Measurements from ENCODE around the gene HECTD4. TPM values are rescaled to one million over a fixed set of nuclear protein-coding genes. Genes with fewer than 3 reads are reported as not detected.

Gene HECTD4
- total and polyA plus RNA-seq, 4 experiments from 2014 or later = 0.75 to 61.3 (median 29.3) TPM

GRCh38 chr12:112282920-112283319 is 99.3 kb downstream of the HECTD4 start:
- Histone ChIP-seq H3K9me3 (ENCODE audit: control insufficient read depth in 1 of 2, low read length in 2 of 2) (no peaks in the 10 kb centered on the region), H3K36me3 (ENCODE audit: insufficient read depth, low read length) (no peaks in the 10 kb centered on the region), H3K27me3 (ENCODE audit: insufficient read depth, low read length) (no peaks in the 10 kb centered on the region), H3K27ac (ENCODE audit: low read depth, low read length) (no peak overlapping the region), H3K4me3 (ENCODE audit: low read length in 2 of 2) (no peak overlapping the region), H3K4me1 (ENCODE audit: insufficient read depth, low read length) (no peaks in the 10 kb centered on the region)
- Mint-ChIP-seq H3K4me3 (no peak overlapping the region), H3K27ac (no peak overlapping the region), H3K36me3 (peaks cover 17 to 18% of the 10 kb centered on the region in 2 donors), H3K27me3 (no peaks in the 10 kb centered on the region), H3K9me3 (no peaks in the 10 kb centered on the region), H3K4me1 (peaks cover 0 to 2% (median 0%) of the 10 kb centered on the region in 4 donors)
- CTCF ChIA-PET (ENCODE audit: partially characterized antibody) = no interaction called here
- intact Hi-C loops (cut with micrococcal nuclease) = no loop called here
- no peak for DNase-seq
- POLR2A ChIA-PET (ENCODE audit: partially characterized antibody) = no interaction called here

GRCh38 chr12:112275836-112276235 is 106.4 kb downstream of the HECTD4 start:
- ChIA-PET POLR2A (ENCODE audit: partially characterized antibody) (no interaction called here), CTCF (ENCODE audit: partially characterized antibody) (no interaction called here)
- H3K36me3 ChIP-seq (ENCODE audit: insufficient read depth, low read length) = peaks cover 7% of the 10 kb centered on the region
- H3K9me3 Mint-ChIP-seq = no peaks in the 10 kb centered on the region
- no peak overlapping the region for H3K4me3 Mint-ChIP-seq
- H3K4me1 ChIP-seq (ENCODE audit: insufficient read depth, low read length) = no peaks in the 10 kb centered on the region
- no peak for DNase-seq
- H3K36me3 Mint-ChIP-seq = peaks cover 32 to 54% of the 10 kb centered on the region in 2 donors
- no peak overlapping the region for H3K27ac Mint-ChIP-seq
- H3K27ac ChIP-seq (ENCODE audit: low read depth, low read length) = no peak overlapping the region
- no peaks in the 10 kb centered on the region for H3K9me3 ChIP-seq (ENCODE audit: control insufficient read depth in 1 of 2, low read length in 2 of 2)
- H3K27me3 ChIP-seq (ENCODE audit: insufficient read depth, low read length) = no peaks in the 10 kb centered on the region
- H3K27me3 Mint-ChIP-seq = no peaks in the 10 kb centered on the region
- intact Hi-C loops (cut with micrococcal nuclease) = no loop called here
- no peak overlapping the region for H3K4me3 ChIP-seq (ENCODE audit: low read length in 2 of 2)
- no peaks in the 10 kb centered on the region for H3K4me1 Mint-ChIP-seq

GRCh38 chr12:112275207-112275606 is 107.0 kb downstream of the HECTD4 start:
- peaks cover 7% of the 10 kb centered on the region for H3K36me3 ChIP-seq (ENCODE audit: insufficient read depth, low read length)
- intact Hi-C loops (cut with micrococcal nuclease) = no loop called here
- no peak overlapping the region for H3K4me3 Mint-ChIP-seq
- no peak overlapping the region for H3K27ac ChIP-seq (ENCODE audit: low read depth, low read length)
- no peaks in the 10 kb centered on the region for H3K4me1 Mint-ChIP-seq
- H3K4me3 ChIP-seq (ENCODE audit: low read length in 2 of 2) = no peak overlapping the region
- no peaks in the 10 kb centered on the region for H3K27me3 ChIP-seq (ENCODE audit: insufficient read depth, low read length)
- peaks cover 38 to 60% of the 10 kb centered on the region in 2 donors for H3K36me3 Mint-ChIP-seq
- H3K9me3 Mint-ChIP-seq = no peaks in the 10 kb centered on the region
- no peak overlapping the region for H3K27ac Mint-ChIP-seq
- CTCF ChIA-PET (ENCODE audit: partially characterized antibody) = no interaction called here
- DNase-seq = no peak
- H3K27me3 Mint-ChIP-seq = no peaks in the 10 kb centered on the region
- H3K9me3 ChIP-seq (ENCODE audit: control insufficient read depth in 1 of 2, low read length in 2 of 2) = no peaks in the 10 kb centered on the region
- no peaks in the 10 kb centered on the region for H3K4me1 ChIP-seq (ENCODE audit: insufficient read depth, low read length)
- POLR2A ChIA-PET (ENCODE audit: partially characterized antibody) = no interaction called here

GRCh38 chr12:112270673-112271072 is 111.6 kb downstream of the HECTD4 start:
- Mint-ChIP-seq H3K36me3 (peaks cover 47 to 69% of the 10 kb centered on the region in 2 donors), H3K27ac (no peak overlapping the region), H3K9me3 (no peaks in the 10 kb centered on the region)

GRCh38 chr12:112266473-112266872 is 115.8 kb downstream of the HECTD4 start:
- no peaks in the 10 kb centered on the region for H3K27me3 ChIP-seq (ENCODE audit: insufficient read depth, low read length)
- Mint-ChIP-seq H3K27me3 (no peaks in the 10 kb centered on the region), H3K27ac (no peak overlapping the region), H3K4me3 (no peak overlapping the region), H3K36me3 (peaks cover 46 to 61% of the 10 kb centered on the region in 2 donors), H3K4me1 (no peaks in the 10 kb centered on the region), H3K9me3 (no peaks in the 10 kb centered on the region)
- no peak overlapping the region for H3K27ac ChIP-seq (ENCODE audit: low read depth, low read length)
- CTCF ChIA-PET (ENCODE audit: partially characterized antibody) = no interaction called here
- POLR2A ChIA-PET (ENCODE audit: partially characterized antibody) = no interaction called here
- peaks cover 17% of the 10 kb centered on the region for H3K36me3 ChIP-seq (ENCODE audit: insufficient read depth, low read length)
- DNase-seq = no peak
- no peaks in the 10 kb centered on the region for H3K4me1 ChIP-seq (ENCODE audit: insufficient read depth, low read length)
- no peaks in the 10 kb centered on the region for H3K9me3 ChIP-seq (ENCODE audit: control insufficient read depth in 1 of 2, low read length in 2 of 2)
- intact Hi-C loops (cut with micrococcal nuclease) = no loop called here
- H3K4me3 ChIP-seq (ENCODE audit: low read length in 2 of 2) = no peak overlapping the region

More at GRCh38 chr12:112270673-112271072, 111.6 kb downstream of the HECTD4 start:
- Mint-ChIP-seq H3K4me3 (no peak overlapping the region), H3K4me1 (no peaks in the 10 kb centered on the region), H3K27me3 (no peaks in the 10 kb centered on the region)
- ChIA-PET CTCF (ENCODE audit: partially characterized antibody) (no interaction called here), POLR2A (ENCODE audit: partially characterized antibody) (no interaction called here)
- Histone ChIP-seq H3K4me1 (ENCODE audit: insufficient read depth, low read length) (no peaks in the 10 kb centered on the region), H3K27me3 (ENCODE audit: insufficient read depth, low read length) (no peaks in the 10 kb centered on the region), H3K36me3 (ENCODE audit: insufficient read depth, low read length) (peaks cover 15% of the 10 kb centered on the region), H3K27ac (ENCODE audit: low read depth, low read length) (no peak overlapping the region), H3K9me3 (ENCODE audit: control insufficient read depth in 1 of 2, low read length in 2 of 2) (no peaks in the 10 kb centered on the region), H3K4me3 (ENCODE audit: low read length in 2 of 2) (no peak overlapping the region)
- intact Hi-C loops (cut with micrococcal nuclease) = no loop called here
- no peak for DNase-seq

- no peak overlapping the region for H3K27ac ChIP-seq (ENCODE audit: low read depth, low read length)
- H3K36me3 ChIP-seq (ENCODE audit: insufficient read depth, low read length) = peaks cover 19% of the 10 kb centered on the region
- Mint-ChIP-seq H3K4me1 (peaks cover 0 to 1% (median 0%) of the 10 kb centered on the region in 4 donors), H3K36me3 (peaks cover 38 to 59% of the 10 kb centered on the region in 2 donors), H3K27me3 (no peaks in the 10 kb centered on the region), H3K9me3 (no peaks in the 10 kb centered on the region), H3K4me3 (no peak overlapping the region), H3K27ac (peak overlapping the region in 1 of 7 donors; percentile 9)
- ChIA-PET CTCF (ENCODE audit: partially characterized antibody) (no interaction called here), POLR2A (ENCODE audit: partially characterized antibody) (interaction anchor here (0.7 kb wide), 1 partner anchor 134 kb away, joined by 3 read pairs; no protein-coding TSS in a partner anchor)
- no peaks in the 10 kb centered on the region for H3K4me1 ChIP-seq (ENCODE audit: insufficient read depth, low read length)
- H3K9me3 ChIP-seq (ENCODE audit: control insufficient read depth in 1 of 2, low read length in 2 of 2) = no peaks in the 10 kb centered on the region
- H3K4me3 ChIP-seq (ENCODE audit: low read length in 2 of 2) = no peak overlapping the region
- no peaks in the 10 kb centered on the region for H3K27me3 ChIP-seq (ENCODE audit: insufficient read depth, low read length)
- DNase-seq = no peak
- intact Hi-C loops (cut with micrococcal nuclease) = no loop called here
Measured at GRCh38 chr12:112261559-112261958, 120.7 kb downstream of the HECTD4 start.

GRCh38 chr12:112258926-112259325 is 123.3 kb downstream of the HECTD4 start:
- H3K27me3 Mint-ChIP-seq = no peaks in the 10 kb centered on the region
- Histone ChIP-seq H3K9me3 (ENCODE audit: control insufficient read depth in 1 of 2, low read length in 2 of 2) (no peaks in the 10 kb centered on the region), H3K27ac (ENCODE audit: low read depth, low read length) (no peak overlapping the region), H3K4me3 (ENCODE audit: low read length in 2 of 2) (no peak overlapping the region), H3K4me1 (ENCODE audit: insufficient read depth, low read length) (no peaks in the 10 kb centered on the region), H3K27me3 (ENCODE audit: insufficient read depth, low read length) (no peaks in the 10 kb centered on the region), H3K36me3 (ENCODE audit: insufficient read depth, low read length) (peaks cover 30% of the 10 kb centered on the region)
- H3K36me3 Mint-ChIP-seq = peaks cover 43 to 59% of the 10 kb centered on the region in 2 donors
- CTCF ChIA-PET (ENCODE audit: partially characterized antibody) = interaction anchor here (1.1 kb wide), 1 partner anchor 8 kb away, joined by 3 read pairs; no protein-coding TSS in a partner anchor
- peaks cover 0 to 1% (median 0%) of the 10 kb centered on the region in 4 donors for H3K4me1 Mint-ChIP-seq
- intact Hi-C loops (cut with micrococcal nuclease) = no loop called here
- H3K27ac Mint-ChIP-seq = no peak overlapping the region
- no peak for DNase-seq
- no peaks in the 10 kb centered on the region for H3K9me3 Mint-ChIP-seq
- POLR2A ChIA-PET (ENCODE audit: partially characterized antibody) = no interaction called here
- H3K4me3 Mint-ChIP-seq = no peak overlapping the region

- peaks cover 0 to 1% (median 0%) of the 10 kb centered on the region in 4 donors for H3K4me1 Mint-ChIP-seq
- no peaks in the 10 kb centered on the region for H3K9me3 ChIP-seq (ENCODE audit: control insufficient read depth in 1 of 2, low read length in 2 of 2)
- intact Hi-C loops (cut with micrococcal nuclease) = no loop called here
- no peaks in the 10 kb centered on the region for H3K9me3 Mint-ChIP-seq
- H3K4me3 Mint-ChIP-seq = no peak overlapping the region
- H3K27ac ChIP-seq (ENCODE audit: low read depth, low read length) = no peak overlapping the region
- H3K27me3 ChIP-seq (ENCODE audit: insufficient read depth, low read length) = no peaks in the 10 kb centered on the region
- no peaks in the 10 kb centered on the region for H3K4me1 ChIP-seq (ENCODE audit: insufficient read depth, low read length)
- no peak for DNase-seq
- peak overlapping the region in 1 of 7 donors; percentile 47 for H3K27ac Mint-ChIP-seq
- H3K27me3 Mint-ChIP-seq = no peaks in the 10 kb centered on the region
- H3K36me3 Mint-ChIP-seq = peaks cover 50 to 71% of the 10 kb centered on the region in 2 donors
- ChIA-PET CTCF (ENCODE audit: partially characterized antibody) (interaction anchor here (1.2 to 1.6 kb wide), 2 partner anchors 13 to 130 kb away, joined by 3 to 4 read pairs; no protein-coding TSS in a partner anchor), POLR2A (ENCODE audit: partially characterized antibody) (no interaction called here)
- H3K4me3 ChIP-seq (ENCODE audit: low read length in 2 of 2) = no peak overlapping the region
- H3K36me3 ChIP-seq (ENCODE audit: insufficient read depth, low read length) = peaks cover 38% of the 10 kb centered on the region
Measured at GRCh38 chr12:112256780-112257179, 125.5 kb downstream of the HECTD4 start.

Measured in CD4-positive, alpha-beta memory T cell (primary cell).